Thoracic aorta (tissue), 2 donors: ENCODE results near the gene GNA12. TPM values are rescaled to one million over a fixed set of nuclear protein-coding genes. Genes with fewer than 3 reads are reported as not detected.

Experiments
- ATAC-seq: fragments of 150-250 bp; one replicate; pipeline ENCODE4 v1.8.0; 2017; ENCODE audit warnings: low read depth; ENCODE audit not compliant: insufficient number of reproducible peaks, low FRiP score
- DNase-seq: peaks from one replicate; pipeline ENCODE4 v3.0.0-alpha.2; 2020; ENCODE audit warnings: low spot score
- H3K27ac ChIP-seq, 2 donors: fragments of 200-600 bp; sonication (generic); 1 replicate in 1 of 2; 2 replicates in 1 of 2; pipeline ENCODE4 v1.5.1; 2016; ENCODE audit warnings: mild to moderate bottlenecking in 2 of 2, moderate library complexity in 2 of 2
- H3K27me3 ChIP-seq: fragments of 200-600 bp; sonication (generic); replicated peaks from 2 replicates; pipeline ENCODE4 v1.6.0; 2016; ENCODE audit warnings: mild to moderate bottlenecking; ENCODE audit not compliant: insufficient read depth
- H3K36me3 ChIP-seq: fragments of 200-600 bp; sonication (generic); one replicate; pipeline ENCODE4 v1.5.1; 2016
- H3K4me1 ChIP-seq, 2 donors: fragments of 200-600 bp; sonication (generic); 1 replicate in 1 of 2; 2 replicates in 1 of 2; pipeline versions ENCODE4 v1.5.1 to v1.6.0; 2016; ENCODE audit warnings: low read depth in 2 of 2, mild to moderate bottlenecking in 1 of 2; ENCODE audit not compliant: control insufficient read depth in 1 of 2
- H3K4me3 ChIP-seq: fragments of 200-600 bp; sonication (generic); 2 replicates; pipeline ENCODE4 v1.5.1; 2016; ENCODE audit warnings: mild to moderate bottlenecking
- H3K9me3 ChIP-seq: fragments of 200-600 bp; sonication (generic); 2 replicates; pipeline ENCODE4 v1.5.1; 2016
- total RNA-seq, 2 donors: library from RNA; depleted of rRNA; stranded (reverse); fragments of >200 nt; gene quantifications; one replicate each; pipeline versions ENCODE4 v1.1.0 to v1.2.3, GENCODE V29; 2016
- TF ChIP-seq, protein P1 (sequence below): fragments of 200-600 bp; sonication (generic); IDR thresholded peaks from one replicate; pipeline ENCODE4 v1.5.1; 2019; ENCODE audit warnings: antibody characterized with exemption

The GNA12 gene
- total RNA-seq, 2 donors from 2014 or later, result 27.6 to 48.8 TPM

DNA sequence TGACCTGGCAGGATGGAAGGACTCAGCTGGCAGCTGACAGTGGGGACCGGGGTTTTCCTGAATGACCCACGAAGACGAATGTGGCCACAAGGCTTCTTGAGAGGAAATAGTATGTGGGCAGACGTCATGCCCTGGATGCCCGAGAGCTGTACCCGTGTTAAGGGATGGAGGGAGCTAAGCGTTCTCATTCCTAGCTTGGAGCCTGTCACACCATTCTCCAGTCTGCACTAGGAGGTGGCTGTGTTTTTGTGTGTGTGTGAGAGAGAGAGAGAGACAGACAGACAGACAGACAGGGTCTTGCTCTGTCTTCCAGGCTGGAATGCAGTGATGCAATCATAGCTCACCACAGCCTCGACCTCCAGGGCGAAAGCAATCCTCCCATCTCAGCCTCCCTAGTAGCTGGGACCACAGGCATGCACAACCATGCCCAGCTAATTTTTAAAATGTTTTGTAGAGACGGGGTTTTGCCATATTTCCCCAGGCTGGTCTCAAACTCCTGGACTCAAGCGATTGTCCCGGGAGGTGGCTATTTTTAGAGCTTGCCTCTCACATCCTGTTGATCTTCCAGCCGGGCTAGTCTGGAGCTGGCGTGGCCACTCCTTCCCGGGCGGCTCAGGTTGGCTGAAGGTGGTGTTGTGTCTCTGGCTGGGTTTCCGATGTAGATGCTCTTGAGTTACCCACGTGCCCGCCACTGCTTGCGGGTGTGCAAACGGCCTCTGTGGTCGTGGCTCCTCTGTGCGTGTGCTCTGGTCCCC, 154.0 kb downstream of the GNA12 start:
- Histone ChIP-seq H3K4me1 (peaks cover 19 to 30% of the 10 kb centered on the region in 2 donors), H3K36me3 (no peaks in the 10 kb centered on the region), H3K27ac (no peak overlapping the region), H3K27me3 (peaks cover 8% of the 10 kb centered on the region), H3K4me3 (no peak overlapping the region), H3K9me3 (no peaks in the 10 kb centered on the region)
- DNase-seq (no peak), ATAC-seq (no peak)
- TF ChIP-seq, protein P1, sequence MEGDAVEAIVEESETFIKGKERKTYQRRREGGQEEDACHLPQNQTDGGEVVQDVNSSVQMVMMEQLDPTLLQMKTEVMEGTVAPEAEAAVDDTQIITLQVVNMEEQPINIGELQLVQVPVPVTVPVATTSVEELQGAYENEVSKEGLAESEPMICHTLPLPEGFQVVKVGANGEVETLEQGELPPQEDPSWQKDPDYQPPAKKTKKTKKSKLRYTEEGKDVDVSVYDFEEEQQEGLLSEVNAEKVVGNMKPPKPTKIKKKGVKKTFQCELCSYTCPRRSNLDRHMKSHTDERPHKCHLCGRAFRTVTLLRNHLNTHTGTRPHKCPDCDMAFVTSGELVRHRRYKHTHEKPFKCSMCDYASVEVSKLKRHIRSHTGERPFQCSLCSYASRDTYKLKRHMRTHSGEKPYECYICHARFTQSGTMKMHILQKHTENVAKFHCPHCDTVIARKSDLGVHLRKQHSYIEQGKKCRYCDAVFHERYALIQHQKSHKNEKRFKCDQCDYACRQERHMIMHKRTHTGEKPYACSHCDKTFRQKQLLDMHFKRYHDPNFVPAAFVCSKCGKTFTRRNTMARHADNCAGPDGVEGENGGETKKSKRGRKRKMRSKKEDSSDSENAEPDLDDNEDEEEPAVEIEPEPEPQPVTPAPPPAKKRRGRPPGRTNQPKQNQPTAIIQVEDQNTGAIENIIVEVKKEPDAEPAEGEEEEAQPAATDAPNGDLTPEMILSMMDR, result no peak

DNA sequence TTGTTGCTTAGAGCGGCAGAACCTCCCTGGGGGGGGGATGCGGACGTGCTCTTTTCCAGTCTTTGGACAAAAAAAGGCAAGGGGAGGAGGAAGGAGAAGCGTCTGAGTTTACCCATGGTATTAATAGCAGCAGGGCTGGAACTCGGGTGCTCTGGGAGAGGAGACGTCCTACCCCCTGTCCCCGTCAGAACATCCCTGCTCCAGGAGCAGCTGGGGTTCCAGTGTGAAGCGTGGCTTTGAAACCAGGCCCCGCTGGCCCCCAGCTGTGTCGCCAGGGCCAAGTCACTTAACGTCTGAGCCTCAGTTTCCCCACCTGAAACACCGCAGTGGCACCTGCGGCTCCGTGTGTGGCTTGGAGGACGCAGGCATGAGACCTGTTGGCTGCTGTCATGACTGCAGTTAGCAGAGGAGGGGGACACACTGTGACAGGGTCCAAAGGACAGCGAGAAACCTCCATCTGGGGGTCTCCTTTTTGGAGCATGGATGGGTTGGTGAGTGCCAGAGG, 154.7 kb downstream of the GNA12 start:
- peak overlapping the region; percentile 68 for H3K4me3 ChIP-seq
- TF ChIP-seq, protein P1, result no peak
- no peak for ATAC-seq
- H3K27me3 ChIP-seq, result peaks cover 8% of the 10 kb centered on the region
- no peak for DNase-seq
- H3K4me1 ChIP-seq, result peaks cover 19 to 30% of the 10 kb centered on the region in 2 donors
- H3K9me3 ChIP-seq, result no peaks in the 10 kb centered on the region
- no peak overlapping the region for H3K27ac ChIP-seq
- H3K36me3 ChIP-seq, result no peaks in the 10 kb centered on the region

DNA sequence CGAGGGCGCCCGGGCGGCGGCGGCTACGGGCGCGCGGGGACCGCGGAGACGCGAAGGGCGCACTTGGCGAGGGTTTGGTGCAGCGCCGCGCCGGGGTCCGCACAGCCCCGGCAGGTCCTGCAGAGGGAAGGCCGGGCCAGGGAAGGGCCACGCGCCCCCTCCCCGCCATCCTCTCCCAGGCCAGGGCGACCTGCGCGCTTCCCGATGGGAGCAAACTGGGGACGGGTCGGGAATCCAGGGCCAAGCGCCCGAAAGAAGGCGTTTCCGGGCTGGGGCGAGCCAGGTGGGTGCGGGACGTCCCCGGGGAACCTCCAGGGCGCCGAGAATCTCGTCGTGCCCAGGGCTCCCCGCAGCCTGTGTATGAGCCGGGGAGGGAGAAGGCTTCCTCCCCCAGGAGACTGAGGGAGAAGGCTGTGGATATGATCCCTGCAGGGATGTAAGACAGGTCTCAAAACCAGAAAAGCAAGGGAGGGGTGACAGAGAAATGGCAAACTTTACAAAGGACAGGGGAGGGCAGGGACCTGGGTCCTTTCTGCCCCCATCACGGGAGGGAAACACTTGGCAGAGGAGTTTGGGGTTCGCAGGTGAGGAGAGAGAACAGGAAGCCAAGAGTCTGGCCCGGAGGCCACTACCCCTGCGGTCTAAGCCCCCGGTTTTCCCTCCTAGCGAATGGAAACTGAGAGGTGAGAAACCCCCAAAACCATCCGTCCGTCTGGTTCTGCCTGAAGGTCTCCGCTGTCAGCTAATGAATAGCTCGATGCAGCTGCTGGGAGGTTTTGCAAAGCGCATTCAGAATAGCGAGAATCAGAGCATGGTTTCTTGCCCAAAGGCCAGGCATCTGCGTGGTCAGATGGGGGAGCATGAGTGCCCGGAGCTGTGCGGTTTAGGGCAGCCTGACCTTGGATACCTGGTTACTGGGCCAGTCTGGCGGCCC, 155.4 kb downstream of the GNA12 start:
- Histone ChIP-seq H3K27ac (no peak overlapping the region), H3K36me3 (no peaks in the 10 kb centered on the region), H3K9me3 (no peaks in the 10 kb centered on the region), H3K4me1 (peaks cover 19 to 30% of the 10 kb centered on the region in 2 donors), H3K4me3 (peak overlapping the region; percentile 68), H3K27me3 (peaks cover 8% of the 10 kb centered on the region)
- TF ChIP-seq, protein P1, result no peak
- ATAC-seq (no peak), DNase-seq (no peak)

DNA sequence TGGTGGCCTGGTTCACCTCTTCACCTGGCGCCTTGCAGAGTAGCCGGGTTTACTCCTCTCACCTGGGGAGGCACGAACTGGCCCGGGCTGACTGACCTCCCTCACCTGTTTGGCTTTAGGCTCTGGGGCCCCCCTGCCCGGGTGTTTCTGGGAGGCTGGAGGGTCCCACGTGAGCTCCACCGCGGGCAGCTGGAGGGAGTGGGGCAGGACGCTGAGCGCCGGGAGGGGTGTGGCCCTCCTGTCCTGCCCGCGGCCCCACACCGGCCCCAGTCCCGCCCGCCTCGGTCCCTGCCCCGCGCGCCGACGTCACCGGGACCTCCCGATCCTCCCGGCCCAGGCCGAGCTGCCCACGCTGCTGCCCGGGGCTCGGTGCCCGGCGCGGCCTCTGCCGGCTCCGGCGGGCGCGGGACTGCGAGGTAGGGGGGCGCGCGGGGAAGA, 156.2 kb downstream of the GNA12 start, which contains the start of gene AMZ1:
TSS of gene AMZ1 (plus strand) at position 322 of the 438 bp plus-strand sequence. CDS start 12,250 bp downstream, outside the sequence.
- H3K4me1 ChIP-seq, result peaks cover 19 to 30% of the 10 kb centered on the region in 2 donors
- DNase-seq (no peak), ATAC-seq (no peak)
- H3K4me3 ChIP-seq, result peak within 1 kb of the TSS; percentile 68
- peaks cover 8% of the 10 kb centered on the region for H3K27me3 ChIP-seq
- no peaks in the 10 kb centered on the region for H3K36me3 ChIP-seq
- TF ChIP-seq, protein P1, result no peak
- H3K27ac ChIP-seq, result no peak within 1 kb of the TSS
- no peaks in the 10 kb centered on the region for H3K9me3 ChIP-seq
